Measurements from ENCODE around the gene KRTAP4-9.

KRTAP4-9 gene

DNA sequence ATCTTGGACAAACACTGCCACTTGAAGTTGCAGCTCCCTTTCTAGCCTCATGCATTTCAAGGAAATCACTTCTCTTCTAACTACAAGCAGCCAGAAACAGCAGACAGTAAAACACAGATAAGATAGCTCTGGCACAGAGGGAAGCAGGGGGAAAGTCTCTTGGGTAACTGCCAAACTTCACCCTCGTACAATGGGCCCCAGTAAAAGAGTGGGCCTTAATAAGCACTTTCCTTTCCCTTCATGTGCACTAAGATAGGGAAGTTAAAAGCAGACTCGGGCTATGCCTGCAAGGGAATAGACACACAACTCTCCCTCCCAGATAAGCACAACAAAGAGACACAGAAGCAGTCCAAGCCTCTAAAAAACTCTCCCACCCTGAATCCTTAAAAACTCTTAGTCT lies 48.7 kb downstream of the KRTAP4-9 start:
- Histone ChIP-seq H3K9ac (ENCODE audit: low read length in 2 of 2) (no peak overlapping the region), H3K9me3 (ENCODE audit: control insufficient read depth in 2 of 2, low read length in 2 of 2) (no peaks in the 10 kb centered on the region), H3K4me3 (ENCODE audit: low read length in 2 of 2) (no peak overlapping the region), H3K4me1 (ENCODE audit: control insufficient read depth, insufficient read depth, low read length) (no peaks in the 10 kb centered on the region), H3K27ac (ENCODE audit: low read length) (no peak overlapping the region), H3K27me3 (ENCODE audit: control insufficient read depth in 1 of 2, insufficient read depth in 2 of 2, low read length in 2 of 2) (no peaks in the 10 kb centered on the region), H3K36me3 (ENCODE audit: control insufficient read depth in 2 of 2, insufficient read depth in 2 of 2, low read length in 2 of 2) (no peaks in the 10 kb centered on the region)
